Measurements from ENCODE around the gene MBD5.
"Not testable (repeated sequence)": the region's sequence is repeated elsewhere in the genome, so short reads cannot be mapped to it uniquely, and the experiment has no call there.

MBD5 gene

DNA sequence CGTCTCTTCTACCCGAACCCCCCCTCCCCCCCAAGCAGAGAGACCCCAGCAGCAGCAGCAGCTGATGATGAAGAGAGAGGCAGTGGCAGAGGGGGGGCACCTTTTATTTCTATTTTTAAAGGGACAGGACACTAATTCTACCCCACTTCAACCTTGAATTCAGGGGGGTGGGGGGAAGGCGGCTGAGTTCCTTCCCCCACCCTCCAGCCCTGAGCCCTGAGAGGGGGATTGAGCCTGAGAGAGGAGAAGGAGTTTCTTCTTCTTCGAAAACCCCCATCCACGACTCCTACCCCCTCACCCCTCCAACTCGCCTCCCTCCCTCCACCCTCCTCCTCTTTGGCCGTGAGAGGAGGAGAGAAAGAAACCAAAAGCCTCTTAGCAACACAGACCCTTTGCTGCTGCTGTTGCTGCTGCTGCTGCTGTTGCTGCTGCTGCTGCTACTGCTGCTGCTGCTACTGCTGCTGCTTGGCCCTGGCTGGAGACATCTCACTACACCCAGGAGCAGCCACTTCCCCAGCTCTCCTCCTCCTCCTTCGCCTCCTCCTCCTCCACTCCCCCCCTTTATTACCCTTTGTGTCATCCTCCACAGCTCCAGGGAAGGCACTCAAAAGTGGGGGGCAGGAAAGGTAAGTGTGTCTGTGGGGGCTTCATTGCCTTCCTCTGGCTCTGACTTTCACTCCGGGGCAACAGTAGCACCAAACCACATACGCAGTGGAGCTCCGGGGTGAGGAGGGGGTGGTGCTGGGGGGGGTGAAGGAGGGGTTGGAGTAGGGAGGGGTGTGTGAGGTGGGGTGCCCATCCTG lies at the start of gene MBD5:
Gene MBD5, plus strand, starts transcription at position 33 of the 803 bp plus-strand sequence.
- in situ Hi-C loops (cut with MboI; ENCODE audit: low sequenced_read_pairs), result no loop called here

GRCh38 chr2:147976102-147976501 lies 44.8 kb upstream of the MBD5 start:
- in situ Hi-C loops (cut with MboI; ENCODE audit: low sequenced_read_pairs), result no loop called here

GRCh38 chr2:147977679-147978078 lies 43.2 kb upstream of the MBD5 start:
- in situ Hi-C loops (cut with MboI; ENCODE audit: low sequenced_read_pairs), result no loop called here

GRCh38 chr2:147980940-147981528 lies 39.9 kb upstream of the MBD5 start:
- in situ Hi-C loops (cut with MboI; ENCODE audit: low sequenced_read_pairs), result no loop called here

GRCh38 chr2:147989102-147989501 lies 31.8 kb upstream of the MBD5 start:
- in situ Hi-C loops (cut with MboI; ENCODE audit: low sequenced_read_pairs), result no loop called here

DNA sequence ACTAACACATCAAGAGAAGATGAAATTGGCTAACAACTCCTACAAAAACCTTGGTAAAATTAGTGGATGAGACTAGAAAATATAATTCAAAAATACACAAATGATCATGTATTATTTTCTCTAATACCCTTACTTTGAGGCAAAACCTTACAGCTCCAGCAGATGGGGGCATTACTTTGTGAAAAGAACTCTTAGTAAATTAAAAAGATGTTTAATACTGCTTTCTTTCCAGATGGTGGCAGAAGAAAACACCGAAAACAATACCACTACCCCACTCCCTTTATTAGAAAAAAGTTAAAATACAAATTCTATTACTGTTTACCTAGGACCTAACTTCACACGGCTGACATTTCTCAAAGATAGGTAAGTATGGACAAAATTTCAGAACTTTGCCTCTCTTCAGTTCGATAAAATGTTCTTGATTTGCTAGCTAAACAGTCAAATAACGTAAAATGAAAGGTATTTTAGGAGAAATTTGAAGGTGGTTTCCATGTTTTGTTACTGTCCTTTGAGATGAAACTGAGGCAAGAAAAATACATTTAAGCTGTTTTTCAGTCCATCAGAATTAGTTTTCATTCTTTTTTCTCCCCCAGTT lies 31.0 kb upstream of the MBD5 start:
- in situ Hi-C loops (cut with MboI; ENCODE audit: low sequenced_read_pairs), result no loop called here

DNA sequence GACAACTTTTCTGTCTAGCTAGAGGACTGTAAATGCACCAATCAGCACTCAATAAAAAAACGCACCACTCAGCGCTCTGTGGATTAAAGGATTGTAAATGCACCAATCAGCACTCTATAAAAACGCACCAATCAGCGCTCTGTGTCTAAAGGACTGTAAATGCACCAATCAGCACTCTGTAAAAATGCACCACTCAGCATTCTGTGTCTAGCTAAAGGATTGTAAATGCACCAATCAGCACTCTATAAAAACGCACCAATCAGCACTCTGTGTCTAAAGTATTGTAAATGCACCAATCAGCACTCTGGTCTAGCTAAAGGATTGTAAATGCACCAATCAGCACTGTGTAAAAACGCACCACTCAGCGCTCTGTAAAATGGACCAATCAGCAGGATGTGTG lies 25.9 kb upstream of the MBD5 start:
- in situ Hi-C loops (cut with MboI; ENCODE audit: low sequenced_read_pairs), result not testable (repeated sequence)

GRCh38 chr2:147996828-147997227 lies 24.1 kb upstream of the MBD5 start:
- in situ Hi-C loops (cut with MboI; ENCODE audit: low sequenced_read_pairs), result no loop called here

GRCh38 chr2:147998203-147998602 lies 22.7 kb upstream of the MBD5 start:
- in situ Hi-C loops (cut with MboI; ENCODE audit: low sequenced_read_pairs), result no loop called here

GRCh38 chr2:147999126-147999525 lies 21.8 kb upstream of the MBD5 start:
- in situ Hi-C loops (cut with MboI; ENCODE audit: low sequenced_read_pairs), result no loop called here

DNA sequence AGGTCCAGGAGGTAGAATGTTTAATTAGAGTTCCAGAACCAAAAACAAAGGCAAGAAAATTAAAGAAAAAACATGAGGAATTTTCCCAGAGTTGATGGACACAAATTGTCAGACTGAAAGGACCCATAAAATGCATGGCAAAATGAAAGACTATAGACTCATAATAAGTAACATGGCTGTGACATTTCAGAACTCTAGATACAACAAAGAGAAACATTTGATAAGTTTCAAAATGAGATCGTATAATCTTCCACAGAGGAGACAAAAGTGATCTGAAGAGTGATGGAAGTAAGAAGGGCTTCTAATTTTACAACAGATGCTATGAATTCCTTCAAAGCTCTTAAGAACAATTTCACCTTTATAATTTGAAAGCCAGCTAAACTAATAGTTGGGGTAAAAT lies 20.8 kb upstream of the MBD5 start:
- in situ Hi-C loops (cut with MboI; ENCODE audit: low sequenced_read_pairs), result no loop called here

DNA sequence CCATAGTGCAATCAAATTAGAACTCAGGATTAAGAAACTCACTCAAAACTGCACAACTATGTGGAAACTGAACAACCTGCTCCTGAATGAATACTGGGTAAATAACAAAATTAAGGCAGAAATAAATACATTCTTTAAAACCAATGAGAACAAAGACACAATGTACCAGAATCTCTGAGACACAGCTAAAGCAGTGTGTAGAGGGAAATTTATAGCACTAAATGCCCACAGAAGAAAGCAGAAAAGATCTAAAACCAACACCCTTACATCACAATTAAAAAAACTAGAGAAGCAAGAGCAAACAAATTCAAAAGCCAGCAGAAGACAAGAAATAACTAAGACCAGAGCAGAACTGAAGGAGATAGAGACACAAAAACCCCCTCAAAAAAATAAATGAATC lies 18.5 kb upstream of the MBD5 start:
- in situ Hi-C loops (cut with MboI; ENCODE audit: low sequenced_read_pairs), result not testable (repeated sequence)

DNA sequence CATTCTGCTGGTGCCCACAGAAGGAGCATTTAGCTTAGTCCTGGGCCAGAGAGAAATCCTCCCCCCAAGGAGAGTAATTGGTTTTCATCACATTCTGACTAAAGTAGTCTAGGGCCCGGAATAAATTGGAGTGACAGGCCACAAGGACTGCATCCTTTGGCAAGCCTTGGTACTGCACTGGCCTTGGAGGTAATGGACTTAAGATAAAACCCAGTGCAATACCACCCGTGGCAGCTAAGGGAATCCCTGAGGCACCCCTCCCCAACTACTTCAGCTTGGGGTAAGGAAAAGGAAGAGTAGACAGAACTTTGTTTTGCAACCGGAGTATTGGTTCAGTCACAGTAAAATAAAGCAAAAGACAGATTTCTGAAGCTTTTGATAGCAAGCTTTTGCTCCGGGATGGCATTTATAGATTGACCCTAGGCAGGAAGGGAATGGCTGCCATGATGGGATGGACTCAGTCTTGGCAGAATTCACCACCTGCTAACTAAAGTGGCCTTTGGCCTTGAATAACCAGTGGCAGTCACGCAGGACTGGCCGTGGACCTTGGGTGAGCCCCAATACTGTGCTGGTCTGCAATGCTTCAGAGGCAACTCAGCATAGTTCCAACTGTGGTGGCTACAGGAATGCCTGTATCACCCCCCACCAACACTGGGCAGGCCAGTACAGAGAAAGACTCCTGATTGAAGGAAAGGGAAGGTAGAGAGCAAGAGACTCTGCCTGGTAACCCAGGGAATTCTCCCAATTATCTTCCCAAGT lies 14.5 kb upstream of the MBD5 start:
- in situ Hi-C loops (cut with MboI; ENCODE audit: low sequenced_read_pairs), result no loop called here

- in situ Hi-C loops (cut with MboI; ENCODE audit: low sequenced_read_pairs), result no loop called here
Observed at GRCh38 chr2:148007219-148007900, 13.5 kb upstream of the MBD5 start.

DNA sequence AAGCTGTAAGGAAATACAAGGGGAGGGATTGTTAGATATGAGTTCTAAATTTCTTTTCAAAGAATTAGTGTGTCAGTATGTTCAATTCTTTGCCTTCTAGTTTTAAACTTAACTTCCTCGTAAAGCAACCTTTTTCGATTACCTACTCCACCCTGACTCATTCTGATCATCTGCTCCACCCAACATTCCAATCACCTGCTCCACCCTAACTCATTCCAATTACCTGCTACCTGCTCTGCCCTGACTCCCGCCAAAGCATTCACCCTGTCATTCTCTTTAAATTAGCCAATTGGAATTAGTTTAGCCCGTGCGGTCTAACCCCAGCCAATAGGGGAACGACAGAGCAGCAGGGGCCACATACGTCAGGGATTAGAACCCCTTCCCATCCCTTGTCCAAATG lies 12.5 kb upstream of the MBD5 start:
- in situ Hi-C loops (cut with MboI; ENCODE audit: low sequenced_read_pairs), result not testable (repeated sequence)

GRCh38 chr2:148013876-148014275 lies 7.0 kb upstream of the MBD5 start:
- in situ Hi-C loops (cut with MboI; ENCODE audit: low sequenced_read_pairs), result no loop called here

- in situ Hi-C loops (cut with MboI; ENCODE audit: low sequenced_read_pairs), result no loop called here
Observed at GRCh38 chr2:148014616-148015015, 6.3 kb upstream of the MBD5 start.

DNA sequence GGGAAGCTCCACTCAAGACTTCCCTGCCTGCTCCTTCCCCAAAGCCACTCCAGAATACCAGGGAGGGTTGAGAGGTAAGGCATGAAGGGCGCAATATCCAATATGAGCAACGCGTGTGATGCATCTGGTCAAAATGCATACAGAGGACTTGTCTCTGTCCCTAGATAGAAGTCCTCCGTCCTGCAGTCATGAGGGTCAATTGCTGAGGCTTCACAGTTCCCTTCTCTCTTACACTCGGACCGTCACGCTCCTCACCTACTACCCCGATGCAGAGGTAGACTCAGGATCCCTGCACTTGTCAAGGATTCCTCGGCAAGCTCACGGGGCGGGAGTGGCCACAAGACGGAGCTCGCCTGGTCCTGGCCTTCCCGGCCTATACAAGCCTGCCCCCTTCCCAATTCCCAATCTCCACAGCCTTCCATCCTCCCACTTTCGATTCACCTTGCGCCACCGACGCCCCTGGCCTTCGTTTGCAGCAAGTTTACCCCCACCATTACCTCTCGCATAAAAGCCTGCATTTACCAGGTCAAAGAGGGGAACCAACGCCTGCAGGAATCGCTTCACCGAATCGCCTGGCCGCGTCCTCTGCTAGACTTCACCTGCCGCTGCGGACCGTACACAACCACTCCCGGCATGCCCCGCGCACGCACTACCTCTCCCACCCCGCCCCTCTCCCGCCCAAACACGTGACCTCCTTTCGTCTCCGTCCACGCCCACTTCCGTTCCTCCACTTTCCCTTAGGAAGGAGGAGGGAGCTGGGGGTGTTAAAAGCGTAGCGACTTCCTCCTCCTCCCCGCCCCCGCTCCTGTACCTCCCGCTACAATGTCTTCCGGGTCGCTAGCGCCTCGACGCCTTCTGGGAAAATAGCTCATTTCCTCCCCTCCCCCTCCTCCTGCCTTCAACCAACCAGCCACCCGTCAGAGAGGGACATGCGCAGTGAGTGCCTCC lies 506 bp upstream of the MBD5 start, which contains the start of gene ORC4:
Gene ORC4, minus strand, starts transcription at position 627 of the 948 bp plus-strand sequence. CDS start 44,779 bp downstream, outside the sequence.
- in situ Hi-C loops (cut with MboI; ENCODE audit: low sequenced_read_pairs), result no loop called here

DNA sequence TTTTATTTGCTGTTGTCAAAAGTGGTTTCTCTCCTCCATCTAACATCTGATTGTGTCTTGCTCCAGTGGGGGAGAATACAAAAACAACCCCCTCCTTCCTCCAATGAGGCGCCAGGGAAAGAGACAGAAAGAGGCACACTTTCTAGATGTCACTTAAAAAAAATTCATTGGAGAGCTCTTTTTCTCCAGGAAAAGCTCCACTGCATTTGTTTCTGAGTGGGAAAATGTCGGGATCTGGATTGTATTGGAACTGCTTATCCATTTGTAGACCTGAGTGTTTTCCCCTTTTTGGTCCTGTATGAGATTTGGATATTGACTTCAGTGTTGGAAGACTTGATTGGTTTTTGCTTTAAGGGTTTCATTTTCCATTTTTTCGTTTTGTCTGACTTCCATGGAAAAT lies 995 bp downstream of the MBD5 start:
- in situ Hi-C loops (cut with MboI; ENCODE audit: low sequenced_read_pairs), result no loop called here

GRCh38 chr2:148022351-148022750 lies 1.5 kb downstream of the MBD5 start:
- in situ Hi-C loops (cut with MboI; ENCODE audit: low sequenced_read_pairs), result no loop called here
